Pulmonary artery endothelial cell (primary cell): ENCODE results near the gene OSBPL8. TPM values are rescaled to one million over a fixed set of nuclear protein-coding genes. Genes with fewer than 3 reads are reported as not detected.
"Not testable (repeated sequence)": the region's sequence is repeated elsewhere in the genome, so short reads cannot be mapped to it uniquely, and the experiment has no call there.

Experiments
- DNase-seq: peaks from one replicate; pipeline ENCODE4 v3.0.0-alpha.2; 2011; ENCODE audit warnings: low read depth, low spot score
- total RNA-seq: library from RNA; depleted of rRNA; stranded (reverse); fragments of >200 nt; gene quantifications from 2 replicates; pipeline ENCODE4 v1.2.3, GENCODE V29; 2014

The OSBPL8 gene
- total RNA-seq, 1 donor from 2014 or later: 33.8 TPM

DNA sequence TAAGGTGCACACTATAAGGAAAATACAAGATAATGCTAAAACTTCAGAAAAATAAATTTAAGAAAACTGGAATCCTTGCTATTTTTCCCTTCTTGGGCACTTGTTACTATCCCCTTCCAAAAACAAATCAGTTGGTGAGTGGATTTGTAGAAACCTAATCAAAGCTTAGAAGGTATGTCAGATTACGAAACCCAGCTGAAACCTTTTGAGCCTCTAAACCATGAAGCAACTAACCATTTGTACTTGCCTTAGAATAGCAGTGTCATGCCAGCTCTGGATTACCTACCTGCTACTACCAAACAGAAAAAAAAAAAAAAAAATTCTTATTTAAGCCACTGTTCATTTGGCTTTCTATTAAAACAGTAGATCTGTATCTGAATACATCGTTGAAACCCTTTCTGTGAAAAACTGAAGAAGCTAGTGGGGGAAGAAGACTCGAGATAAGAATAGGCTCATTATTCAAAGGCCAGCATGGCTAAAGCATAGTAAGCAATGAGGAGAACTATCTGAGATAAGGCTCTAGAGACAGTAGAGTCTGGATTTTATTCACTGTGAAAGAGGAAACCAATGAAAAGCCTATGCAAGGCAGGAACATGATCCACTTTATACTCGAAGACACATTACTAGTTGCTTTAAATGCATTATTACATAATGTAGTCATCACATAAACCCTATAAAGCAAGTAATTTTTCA, 30.2 kb downstream of the OSBPL8 start:
- no peak for DNase-seq

DNA sequence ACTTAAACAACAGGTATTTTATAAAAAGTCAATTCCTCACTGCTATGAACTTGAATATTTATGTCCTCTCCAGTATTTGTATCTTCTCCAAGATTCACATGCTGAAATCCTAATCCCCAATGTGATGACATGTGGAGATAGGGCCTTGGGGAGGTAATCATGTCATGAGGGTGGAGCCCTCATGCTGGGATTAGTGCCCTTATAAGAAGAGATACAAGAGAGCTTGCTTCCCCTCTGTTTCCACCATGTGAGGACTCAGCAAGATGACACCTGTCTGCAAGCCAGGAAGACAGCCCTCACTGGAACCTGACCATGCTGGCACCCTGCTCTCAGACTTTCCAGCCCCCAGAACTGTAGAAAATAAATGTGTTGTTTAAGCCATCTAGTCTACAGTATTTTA, 36.2 kb downstream of the OSBPL8 start:
- no peak for DNase-seq

DNA sequence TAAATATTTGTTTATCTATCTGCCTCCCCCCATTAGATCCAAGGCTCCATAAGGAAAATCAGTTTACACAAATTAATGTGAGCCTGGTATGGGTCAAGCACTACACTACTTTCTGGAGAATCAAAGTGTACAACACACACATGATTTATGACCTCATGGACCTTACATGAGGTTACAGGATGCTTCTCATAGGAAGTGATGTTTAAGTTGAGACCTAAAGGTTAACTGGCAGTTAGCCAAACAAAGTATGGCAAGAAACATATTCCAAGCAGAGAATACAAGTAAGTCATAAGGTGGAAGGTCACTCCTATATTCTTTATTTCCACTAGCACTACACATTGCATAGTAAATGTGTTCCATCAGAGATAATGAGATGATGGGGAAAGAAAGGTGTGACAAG, 39.2 kb downstream of the OSBPL8 start:
- DNase-seq: no peak

DNA sequence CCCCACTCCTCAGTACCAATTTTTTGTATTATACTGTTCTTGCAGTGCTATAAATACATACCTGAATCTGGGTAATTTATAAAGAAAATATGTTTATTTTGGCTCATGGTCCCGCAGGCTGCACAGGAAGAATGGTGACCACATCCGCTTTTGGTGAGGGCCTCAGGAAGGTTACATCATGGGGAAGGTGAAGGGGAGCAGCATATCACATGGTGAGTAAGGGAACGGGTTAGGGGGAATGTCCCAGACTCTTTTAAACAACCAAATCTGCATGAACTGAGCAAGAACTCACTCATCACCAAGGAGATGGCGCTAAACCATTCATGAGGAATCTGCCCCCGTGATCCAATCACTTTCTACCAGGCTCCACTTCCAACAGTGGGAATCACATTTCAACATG, 40.0 kb downstream of the OSBPL8 start:
- peak; percentile 41 for DNase-seq

DNA sequence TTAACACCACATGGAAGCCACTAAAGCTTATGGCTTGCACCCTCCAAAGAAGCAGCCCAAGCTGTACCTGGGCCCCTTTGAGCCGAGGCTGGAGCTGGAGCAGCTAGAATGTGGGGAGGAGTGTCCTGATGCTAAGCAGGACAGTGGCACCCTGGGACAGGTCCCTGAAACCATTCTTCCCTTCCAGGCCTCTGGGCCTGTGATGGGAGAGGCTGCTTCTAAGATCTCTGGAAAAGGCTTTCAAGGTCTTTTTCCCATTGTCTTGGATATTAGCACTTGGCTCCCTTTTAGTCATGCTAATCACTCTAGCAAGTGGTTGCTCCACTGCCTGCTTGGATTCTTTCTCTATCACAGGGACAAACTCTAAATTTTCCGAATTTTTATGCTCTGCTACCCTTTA, 40.9 kb downstream of the OSBPL8 start:
- no peak for DNase-seq

DNA sequence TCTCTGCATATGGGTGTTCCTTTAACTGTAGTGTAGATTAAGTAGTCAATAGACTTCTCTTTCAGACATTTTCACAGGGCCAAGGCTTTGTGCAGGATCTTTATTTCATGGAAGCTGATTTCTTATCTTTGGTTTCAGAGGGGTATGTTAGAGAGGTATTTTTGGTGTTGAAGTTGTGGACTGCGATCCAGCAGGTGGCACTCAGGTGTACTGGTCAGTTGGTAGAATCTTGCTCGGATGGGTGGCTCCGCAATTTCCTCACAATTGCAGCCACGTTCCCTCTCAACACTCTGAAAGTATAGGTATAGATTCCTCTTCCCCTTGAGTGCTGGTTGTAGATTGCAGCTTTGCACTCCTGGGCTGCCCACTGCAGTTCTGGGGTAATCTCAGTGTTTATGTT, 44.3 kb downstream of the OSBPL8 start:
- no peak for DNase-seq

DNA sequence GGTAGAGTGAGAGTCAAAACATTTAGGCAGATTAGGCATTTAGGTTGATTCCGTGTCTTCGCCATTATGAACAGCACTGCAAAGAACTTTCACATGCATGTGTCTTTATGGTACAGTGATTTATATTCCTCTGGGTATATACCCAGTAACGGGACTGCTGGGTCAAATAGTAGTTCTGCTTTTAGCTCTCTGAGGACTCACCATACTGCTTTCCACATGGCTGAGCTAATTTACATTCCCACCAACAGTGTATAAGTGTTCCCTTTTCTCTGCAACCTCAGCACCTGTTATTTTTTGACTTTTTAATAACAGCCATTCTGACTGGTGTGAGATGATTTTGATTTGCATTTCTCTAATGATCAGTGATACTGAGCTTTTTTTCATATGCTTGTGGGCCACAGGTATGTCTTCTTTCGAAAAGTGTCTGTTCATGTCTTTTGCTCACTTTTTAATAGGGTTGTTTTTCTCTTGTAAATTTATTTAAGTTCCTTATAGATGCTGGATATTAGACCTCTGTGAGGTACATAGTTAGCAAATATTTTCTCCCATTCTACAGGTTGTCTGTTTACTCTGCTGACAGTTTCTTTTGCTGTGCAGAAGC, 48.4 kb downstream of the OSBPL8 start:
- DNase-seq: not testable (repeated sequence)

DNA sequence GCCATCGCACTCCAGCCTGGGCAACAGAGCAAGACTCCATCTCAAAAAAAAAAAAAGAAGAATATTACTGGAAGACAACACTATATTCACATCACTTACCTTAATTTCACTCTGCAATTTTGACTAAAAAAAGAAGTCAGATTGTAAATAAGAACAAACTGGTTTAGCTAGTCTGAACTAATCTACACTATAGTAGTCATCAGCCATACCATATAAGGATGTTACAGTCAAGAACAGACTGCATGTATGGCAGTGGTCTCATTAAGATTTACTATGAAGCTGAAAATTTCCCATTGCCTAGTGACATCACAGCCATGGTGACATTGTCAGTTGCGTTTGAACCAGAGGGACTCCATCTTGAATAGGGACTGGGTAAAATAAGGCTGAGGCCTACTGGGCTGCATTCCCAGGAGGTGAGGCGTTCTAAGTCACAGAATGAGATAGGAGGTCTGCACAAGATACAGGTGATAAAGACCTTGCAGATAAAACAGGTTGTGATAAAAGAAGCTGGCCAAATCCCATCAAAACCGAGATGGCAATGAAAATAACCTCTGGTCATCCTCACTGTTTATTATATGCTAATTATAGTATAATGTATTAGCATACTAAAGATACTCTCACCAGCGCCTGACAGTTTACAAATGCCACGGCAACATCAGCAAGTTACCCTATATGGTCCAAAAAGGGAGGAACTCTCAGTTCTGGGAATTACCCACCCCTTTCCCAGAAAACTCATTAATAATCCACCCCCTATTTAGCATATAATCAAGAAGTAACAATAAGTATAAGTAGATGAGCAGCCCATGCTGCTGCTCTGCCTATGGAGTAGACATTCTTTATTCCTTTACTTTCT, 51.2 kb downstream of the OSBPL8 start:
- DNase-seq: no peak

DNA sequence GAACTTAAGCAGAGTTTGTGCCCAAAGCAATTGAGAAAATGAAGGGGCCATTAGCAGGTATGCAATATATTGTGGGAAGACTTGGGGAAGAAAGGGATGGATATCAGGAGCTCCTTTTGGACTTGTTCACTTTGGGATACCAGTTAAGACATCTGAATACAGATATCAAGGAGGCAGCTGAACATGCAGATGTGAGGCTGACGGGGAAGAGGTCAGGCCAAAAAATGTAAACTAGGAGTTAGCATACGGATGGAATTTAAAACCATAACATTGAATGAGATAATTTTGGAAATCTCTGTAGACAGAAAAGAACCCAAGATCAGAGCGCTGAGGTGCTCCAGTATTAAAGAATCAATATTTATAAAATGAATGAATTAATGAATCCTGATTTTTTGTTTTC, 53.4 kb downstream of the OSBPL8 start:
- no peak for DNase-seq

DNA sequence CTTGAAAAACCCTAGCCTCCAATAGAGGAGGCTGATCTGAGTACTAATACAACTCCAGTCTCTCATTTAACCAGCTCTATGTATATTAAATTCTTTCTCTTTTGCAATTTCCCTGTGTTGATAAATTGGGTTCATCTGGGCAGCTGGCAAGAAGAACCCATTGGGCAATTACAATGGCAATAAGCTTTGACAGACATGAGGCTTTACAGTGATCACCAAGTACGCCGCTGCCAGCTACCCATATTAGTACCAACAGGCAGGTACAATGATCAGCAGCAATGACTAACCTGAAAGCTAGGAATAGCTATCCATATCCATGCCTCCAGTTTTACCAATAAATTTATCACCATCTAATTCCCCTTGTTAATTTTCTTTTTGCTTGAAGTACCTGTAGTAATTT, 54.5 kb downstream of the OSBPL8 start:
- no peak for DNase-seq

DNA sequence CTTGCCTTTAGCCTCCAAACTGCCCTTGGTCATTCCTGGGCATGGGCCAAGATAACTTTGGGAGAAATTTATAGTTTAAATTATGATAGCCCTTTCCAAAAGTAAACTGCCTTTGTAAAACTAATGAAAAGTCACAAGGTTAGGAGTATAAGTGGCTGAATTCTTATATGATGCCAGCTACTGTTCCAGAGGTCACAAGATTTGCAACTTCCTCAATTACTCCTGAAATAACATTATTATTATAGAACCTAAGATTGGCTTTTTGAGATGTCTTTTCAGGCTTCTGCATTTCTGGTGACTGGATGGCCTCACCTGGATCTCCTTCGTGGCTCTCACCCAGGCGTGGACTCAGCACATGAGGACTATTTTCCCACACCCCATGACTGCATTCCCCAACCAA, 55.0 kb downstream of the OSBPL8 start:
- DNase-seq: no peak

DNA sequence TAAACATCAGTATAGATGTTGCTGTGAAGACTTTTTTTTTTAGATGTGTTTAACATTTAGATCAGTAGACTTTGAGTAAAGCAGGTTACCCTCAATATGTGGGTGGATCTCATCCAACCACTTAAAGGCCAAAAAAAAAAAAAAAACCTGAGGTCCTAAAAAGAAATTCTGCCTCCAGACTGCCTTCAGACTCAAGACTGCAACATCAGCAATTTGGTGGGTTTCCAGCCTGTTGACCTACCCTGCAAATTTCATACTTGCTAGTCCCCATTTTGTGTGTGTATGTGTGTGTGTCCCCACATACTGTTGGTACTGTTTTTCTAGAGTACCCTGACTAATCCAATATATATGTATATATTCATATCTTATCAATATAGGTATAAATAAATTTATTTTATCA, 55.6 kb downstream of the OSBPL8 start:
- no peak for DNase-seq

DNA sequence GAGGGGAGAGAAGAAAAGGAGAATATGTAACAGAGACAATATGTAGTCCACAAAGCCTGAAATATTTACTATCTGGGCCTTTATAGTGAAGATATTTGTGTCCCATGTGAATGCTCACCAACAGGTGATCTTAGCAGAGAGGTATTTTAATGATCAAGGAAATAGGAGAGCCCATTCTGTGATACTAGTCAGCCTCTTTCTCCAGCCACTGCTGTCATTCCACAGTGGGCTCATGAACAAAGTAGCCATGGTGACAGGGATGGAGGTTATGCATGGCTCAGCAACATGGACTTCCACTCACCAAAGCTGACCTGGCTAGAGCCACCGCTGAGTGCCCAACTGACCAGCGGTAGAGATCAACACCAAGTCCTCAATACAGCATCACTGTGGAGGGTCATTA, 58.2 kb downstream of the OSBPL8 start:
- DNase-seq: no peak

DNA sequence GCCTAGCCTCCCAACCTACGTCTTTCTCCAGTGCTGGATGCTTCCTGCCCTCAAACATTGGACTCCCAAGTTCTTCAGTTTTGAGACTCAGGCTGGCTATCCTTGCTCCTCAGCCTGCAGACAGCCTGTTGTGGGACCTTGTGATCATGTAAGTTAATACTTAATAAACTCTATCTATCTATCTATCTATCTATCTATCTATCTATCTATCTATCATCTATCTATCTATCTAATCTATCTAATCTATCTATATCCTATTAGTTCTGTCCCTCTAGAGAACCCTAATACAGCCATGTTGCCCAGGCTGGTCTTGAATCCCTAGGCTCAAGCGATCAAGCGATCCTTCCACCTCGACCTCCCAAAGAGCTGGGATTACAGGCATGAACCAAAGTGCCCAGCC, 60.4 kb downstream of the OSBPL8 start:
- DNase-seq: not testable (repeated sequence)

DNA sequence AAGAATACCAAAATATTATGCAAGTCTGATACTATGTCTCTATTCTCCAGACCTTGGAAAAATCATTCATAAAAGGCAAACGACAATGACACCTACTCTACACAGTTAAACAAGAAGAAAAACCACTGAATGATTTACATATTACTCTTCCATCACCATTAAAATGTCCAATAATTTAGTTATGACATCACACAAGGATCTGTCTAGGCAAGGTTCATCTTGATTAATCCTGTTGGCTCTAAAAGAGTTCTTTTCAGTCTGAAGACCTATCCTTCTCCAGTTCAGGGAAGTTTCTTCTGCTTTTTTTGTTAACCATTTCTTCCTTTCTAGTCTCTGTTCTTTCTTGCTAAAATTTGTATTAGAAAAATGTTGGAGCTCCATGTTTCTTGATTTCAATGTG, 64.0 kb downstream of the OSBPL8 start:
- no peak for DNase-seq

DNA sequence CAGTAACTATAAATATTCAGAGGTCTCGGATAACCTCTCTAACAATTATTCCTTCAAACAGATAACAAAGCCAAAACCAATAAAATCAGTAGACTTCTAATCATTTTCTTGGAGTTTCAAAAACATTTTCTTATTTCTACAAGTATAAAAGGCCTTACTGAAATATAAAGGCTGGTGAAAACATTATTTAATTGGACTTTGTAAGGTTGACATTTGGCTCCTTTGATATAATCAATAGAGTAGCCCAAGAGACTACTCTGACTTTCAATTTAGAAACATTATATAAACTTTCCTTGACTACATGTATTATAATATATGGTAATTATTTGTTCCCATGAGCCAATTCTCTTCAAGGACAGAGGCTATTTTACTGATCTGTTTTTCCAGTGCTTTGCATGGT, 68.3 kb downstream of the OSBPL8 start:
- DNase-seq: no peak

DNA sequence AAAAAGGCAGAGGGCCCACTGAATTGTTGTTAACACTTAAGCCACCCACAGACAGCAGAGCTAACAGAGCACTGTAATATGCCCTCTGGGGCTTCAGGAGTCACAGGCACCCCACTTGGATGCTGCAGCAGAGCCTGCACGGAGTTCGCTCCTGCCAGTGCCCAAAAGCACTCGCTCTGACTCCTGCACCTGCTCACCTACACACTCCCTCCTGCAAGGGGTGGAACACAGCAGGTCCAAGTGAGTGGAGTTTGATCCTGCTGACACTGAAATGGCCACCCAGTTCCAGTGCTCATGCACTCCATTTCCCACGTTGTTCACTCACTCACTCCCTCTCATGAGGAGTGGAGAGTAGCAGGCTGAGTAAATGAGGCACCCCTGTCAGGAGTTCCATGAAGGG, 68.8 kb downstream of the OSBPL8 start:
- no peak for DNase-seq

DNA sequence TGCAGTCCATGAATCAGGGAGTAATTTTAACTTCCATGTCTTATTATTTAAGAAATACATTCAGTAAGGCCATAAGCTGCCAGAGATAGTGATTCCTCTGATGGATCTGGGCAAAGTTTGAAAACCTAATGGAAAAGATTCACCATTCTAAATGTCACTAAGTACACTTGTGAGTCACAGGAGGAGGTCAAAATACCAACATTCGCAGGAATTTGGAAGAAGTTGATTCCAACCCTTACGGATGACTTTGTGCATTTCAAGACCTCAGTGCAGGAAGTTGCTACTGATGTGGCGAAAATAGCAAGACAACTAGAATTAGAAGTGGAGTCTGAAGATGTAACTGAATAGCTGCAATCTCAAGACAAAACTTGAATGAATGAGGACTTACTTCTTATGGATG, 69.8 kb downstream of the OSBPL8 start:
- DNase-seq: no peak

DNA sequence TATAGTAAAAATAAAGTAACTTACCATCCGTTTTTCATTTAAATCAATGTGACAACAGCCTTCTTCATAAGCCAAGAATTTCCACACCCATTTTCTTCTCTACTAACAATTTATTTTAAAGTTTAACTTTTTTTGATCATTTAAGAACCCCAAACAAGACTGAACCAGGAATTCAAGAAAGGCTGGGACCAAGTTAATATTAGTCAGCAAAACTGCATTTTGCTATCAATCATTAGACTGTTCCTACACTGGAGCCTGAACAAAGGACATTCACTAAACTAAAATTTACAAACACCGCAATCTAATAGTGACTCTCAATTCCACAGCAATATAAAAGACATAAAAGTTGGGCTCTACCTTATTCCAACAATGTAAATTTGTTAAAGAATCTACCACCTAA, 73.6 kb downstream of the OSBPL8 start:
- DNase-seq: no peak

DNA sequence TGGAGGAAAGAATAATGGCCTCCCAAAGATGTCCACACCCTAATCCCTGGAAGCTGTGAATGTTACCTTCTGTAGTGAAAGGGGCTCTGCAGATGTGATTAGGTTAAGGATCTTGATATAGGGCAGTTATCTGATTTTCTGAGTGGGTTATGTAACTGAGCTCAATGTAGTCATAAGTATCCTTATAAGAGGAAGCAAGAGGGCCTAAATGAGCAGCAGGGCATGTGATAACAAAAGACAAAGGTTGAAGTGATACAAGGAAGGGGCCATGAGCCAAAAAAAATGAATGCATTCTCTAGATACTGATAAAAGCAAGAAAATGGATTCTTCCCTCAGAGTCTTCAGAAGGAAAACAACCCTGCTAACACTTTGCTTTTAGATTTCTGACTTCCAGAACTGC, 78.8 kb downstream of the OSBPL8 start:
- no peak for DNase-seq

DNA sequence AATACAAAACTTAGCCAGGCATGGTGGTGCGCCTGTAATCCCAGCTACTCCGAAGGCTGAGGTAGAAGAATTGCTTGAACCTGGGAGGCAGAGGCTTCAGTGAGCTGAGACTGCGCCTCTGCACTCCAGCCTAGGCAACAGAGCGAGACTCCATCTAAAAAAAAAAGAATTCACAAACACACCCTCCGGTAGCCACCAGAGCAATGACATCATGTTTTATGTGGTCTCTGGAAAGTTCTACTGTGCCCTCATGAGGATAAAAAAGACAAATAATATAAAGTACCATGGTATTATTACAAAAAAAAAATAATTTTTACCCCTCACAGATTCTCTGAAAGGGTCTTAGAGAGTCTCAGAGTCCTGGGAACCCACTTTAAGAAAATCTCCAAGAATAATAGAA, 81.5 kb downstream of the OSBPL8 start:
- no peak for DNase-seq

DNA sequence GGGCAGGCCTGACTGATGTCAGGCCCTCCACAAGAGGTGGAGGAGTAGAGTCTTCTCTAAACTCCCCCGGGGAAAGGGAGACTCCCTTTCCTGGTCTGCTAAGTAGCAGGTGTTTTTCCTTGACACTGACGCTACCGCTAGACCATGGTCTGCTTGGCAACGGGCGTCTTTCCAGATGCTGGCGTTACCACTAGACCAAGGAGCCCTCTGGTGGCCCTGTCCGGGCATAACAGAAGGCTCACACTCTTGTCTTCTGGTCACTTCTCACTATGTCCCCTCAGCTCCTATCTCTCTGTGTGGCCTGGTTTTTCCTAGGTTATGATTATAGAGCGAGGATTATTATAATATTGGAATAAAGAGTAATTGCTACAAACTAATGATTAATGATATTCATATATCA, 86.7 kb downstream of the OSBPL8 start:
- DNase-seq: not testable (repeated sequence)

DNA sequence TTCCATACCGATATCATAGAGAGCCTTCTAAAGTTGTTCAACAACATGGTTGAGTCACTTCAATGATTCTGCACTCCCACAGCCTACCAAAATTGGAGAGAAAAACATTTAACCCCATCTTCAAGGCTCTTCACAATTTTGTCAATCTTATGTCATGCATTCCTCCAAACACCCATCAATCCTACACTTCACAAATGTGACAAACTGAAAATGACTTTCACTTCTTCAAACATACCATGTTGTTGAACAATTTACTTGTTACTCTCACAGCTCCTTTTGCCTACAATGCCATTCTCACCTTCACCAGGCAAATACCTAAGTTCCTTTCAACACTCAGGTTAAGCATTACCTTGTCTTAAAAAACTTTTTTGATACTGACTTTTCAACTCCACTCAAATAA, 88.0 kb downstream of the OSBPL8 start:
- DNase-seq: no peak
